HG02588 (cell line): ENCODE results near the gene UQCRC1.
"Not testable (repeated sequence)": the region's sequence is repeated elsewhere in the genome, so short reads cannot be mapped to it uniquely, and the experiment has no call there.

ENCODE experiments used
- ATAC-seq: cut with Tn5 transposase; IDR thresholded peaks from one replicate; pipeline ENCODE4 v1.9.1; 2021; ENCODE audit warnings: mild to moderate bottlenecking, moderate library complexity; ENCODE audit not compliant: unreplicated experiment

Gene UQCRC1

DNA sequence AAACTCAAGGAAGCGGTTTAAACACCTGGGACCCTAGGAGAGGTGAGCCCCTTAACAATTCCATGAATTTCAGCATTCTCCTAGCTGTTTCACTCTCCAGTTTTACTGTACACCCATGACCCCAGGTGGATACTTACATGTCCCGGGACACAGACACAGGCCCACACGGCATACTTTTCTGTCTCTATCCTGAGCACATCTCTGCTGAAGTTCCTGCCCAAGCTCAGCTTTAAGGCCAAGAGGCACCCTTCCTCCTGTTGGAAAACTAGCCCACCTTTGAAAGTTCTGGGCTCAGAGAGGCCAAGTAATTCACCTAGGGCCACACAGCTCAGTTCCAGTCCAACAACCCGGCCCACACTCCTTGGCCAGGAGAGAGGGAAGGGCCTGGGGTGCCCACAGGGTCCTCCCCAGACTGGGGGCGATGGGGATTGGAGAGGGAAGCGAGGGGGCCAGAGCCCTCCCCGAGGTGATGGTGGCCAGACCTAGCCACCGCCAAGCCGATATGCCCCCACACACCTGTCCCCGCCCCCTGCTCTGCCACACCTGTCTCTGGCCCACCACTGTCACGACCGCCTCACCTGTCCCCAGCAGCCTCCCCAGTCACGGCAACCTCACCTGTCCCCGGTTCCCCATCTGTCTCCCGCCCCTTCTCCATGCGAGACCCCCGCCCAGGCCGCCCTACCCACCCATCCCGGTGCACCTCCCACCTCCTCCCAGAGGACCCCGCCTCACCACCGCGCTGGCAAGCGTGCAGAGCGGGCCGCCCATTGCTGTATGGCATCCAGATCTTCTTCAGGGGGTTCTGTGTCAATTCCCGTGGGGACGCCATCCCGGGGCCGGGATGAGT is 53.3 kb downstream of the UQCRC1 start:
- no peak for ATAC-seq

DNA sequence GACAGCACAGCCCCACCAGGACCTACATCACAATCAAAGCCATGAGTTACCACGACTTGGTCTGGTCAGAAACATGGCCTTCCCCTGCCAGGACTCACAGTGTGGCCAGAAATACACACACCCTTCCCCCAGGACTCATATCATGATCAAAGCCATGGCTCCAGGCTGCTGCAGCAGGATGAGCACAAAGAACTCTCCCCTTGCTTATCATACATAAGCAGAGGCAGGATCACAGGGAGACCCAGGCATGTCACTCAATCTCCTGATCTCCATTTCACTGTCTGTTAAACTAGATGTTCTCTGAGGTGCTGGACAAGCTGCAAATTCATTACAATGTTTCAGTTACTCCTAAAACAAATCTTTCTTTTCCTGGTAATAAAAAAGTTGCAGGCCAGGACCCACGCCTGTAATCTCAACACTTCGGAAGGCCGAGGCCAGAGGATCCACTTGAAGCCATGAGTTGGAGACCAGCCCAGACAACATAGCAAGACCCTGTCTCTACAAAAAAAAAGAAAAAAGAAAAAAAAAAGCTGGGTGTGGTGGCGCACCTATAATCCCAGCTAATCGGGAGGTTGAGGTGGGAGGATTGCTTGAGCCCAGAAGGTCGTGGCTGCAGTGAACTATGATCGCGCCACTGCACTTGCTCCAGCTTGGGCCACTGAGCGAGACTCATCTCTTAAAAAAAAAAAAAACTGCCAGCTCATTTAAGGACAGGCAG is 54.1 kb downstream of the UQCRC1 start:
- no peak for ATAC-seq

DNA sequence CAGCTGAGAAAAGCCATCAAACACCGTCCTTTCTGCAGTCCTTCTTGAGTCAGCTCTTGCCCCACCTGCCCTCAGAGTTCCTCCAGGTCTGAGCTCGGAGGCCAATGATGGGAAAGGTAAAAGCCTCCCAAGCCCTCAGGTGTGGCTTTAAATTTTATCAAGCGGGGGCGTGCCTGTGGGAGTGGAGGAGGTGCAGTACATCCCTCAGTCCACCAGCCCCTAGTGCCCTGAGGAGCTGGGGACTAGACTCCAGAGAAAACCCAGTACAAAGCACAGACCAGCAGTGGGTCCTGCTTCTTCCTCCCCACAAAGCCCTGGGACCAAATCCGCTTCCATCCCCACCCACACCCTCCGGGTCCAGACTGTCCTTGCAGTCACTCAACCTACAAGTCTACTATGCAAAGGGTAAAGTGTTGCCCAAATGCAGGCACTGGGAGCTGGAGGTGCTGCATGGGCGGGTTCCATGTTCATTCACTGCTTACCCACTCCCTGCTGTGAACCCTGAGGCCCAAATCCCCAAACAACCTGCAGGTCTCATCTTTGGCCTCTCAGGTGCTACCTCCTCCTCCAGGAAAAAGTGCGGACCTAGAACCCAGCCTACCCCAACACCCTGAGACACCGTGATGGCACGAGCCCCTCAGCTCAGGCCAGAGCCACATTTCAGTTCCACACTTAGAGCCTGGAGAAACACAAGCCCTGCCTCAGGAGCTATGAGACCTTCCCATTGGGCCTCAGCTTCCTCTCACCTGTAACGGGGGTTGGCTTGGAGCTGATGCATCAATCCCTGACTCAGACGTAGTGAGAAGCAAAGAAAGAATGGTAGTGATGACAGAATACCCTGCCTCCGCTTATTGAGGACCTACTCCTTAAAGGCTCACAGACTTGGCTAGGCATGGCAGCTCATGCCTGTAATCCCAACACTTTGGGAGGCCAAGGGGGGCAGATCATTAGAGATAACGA is 55.3 kb downstream of the UQCRC1 start:
- no peak for ATAC-seq

DNA sequence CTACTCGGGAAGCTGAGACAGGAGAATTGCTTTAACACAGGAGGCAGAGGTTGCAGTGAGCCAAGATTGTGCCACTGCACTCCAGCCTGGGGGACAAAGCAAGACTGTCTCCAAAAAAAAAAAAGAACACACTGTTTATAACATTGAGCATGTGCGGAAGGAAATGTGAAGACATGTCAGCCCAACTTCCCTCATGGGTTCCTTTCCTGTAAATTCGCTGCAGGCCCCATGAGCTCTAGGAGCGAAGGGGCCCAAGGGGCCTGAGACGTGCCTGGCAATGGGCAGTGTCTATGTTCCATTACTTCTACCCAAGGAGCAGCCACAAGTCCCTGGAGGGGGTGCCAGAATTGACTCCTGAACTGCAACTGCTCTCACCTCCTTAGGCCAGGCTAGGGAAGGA is 56.1 kb downstream of the UQCRC1 start:
- ATAC-seq, result no peak

DNA sequence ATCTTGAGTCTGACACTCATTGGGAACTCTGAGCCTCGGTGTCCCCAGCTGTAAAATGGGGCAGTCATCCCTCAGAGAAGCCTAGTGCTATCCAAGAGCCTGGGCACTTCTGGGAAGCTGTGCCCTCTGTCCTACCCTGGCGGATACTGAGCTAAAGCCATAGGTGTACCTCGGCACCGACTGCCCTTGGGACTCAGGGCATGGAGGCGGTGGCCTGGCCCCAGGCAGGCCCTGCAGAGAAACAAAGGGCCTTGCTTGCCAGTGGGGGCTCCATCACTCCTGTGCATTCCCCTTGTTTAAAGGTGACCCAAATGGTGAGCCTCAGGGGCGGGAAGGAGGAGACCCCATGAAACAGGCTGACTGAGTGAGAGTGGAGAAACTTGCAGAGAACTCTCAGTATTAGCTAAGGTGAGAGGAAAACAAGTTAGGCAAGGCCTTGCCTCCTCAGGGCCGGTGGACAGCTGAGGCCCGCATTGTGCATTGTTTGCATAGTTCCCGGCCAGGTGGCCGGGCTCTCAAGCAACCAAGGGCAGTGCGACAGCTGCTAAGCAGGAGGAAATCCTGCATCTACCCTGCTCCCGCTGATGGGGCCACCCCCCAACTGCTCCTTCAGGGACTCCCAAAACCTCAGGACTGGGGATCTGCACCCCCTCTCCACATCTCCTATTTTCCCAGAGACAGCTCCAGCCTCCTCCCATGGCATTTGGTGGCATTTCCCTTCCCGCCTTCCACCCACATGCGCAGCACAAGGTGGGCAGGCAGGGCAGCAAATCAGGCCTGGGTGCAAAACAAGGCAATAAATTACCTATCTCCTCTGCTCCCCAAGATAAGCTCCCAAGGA is 57.1 kb downstream of the UQCRC1 start:
- ATAC-seq, result no peak

DNA sequence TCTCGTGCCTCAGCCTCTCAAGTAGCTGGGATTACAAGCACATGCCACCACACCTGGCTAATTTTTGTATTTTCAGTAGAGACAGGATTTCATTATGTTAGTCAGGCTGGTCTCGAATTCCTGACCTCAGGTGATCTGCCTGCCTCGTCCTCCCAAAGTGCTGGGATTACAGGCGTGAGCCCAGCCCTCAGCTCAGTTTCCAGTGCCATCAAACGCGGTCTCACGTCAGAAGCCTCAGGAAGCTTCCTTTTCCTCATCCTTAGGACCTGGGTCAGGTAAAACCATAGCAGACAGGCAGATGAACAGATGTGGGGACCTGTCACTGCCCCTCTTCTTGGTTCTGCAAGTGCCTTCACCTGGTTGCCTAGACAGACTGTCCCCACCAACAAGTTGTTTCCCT is 57.8 kb downstream of the UQCRC1 start:
- not testable (repeated sequence) for ATAC-seq
